WERI-Rb-1 (cell line): Measurements from ENCODE around the gene ATRIP.

ENCODE experiments used
- DNase-seq: peaks from one replicate; pipeline ENCODE4 v3.0.0-alpha.2; 2020
- H3K27ac ChIP-seq: fragments of 250-450 bp; sonication (Bioruptor Pico); 2 replicates; pipeline ENCODE4 v1.5.1; 2020; ENCODE audit warnings: mild to moderate bottlenecking, moderate library complexity
- H3K27me3 ChIP-seq: fragments of 250-450 bp; sonication (Bioruptor Pico); 2 replicates; pipeline ENCODE4 v1.5.1; 2021; ENCODE audit warnings: mild to moderate bottlenecking, low read depth, moderate library complexity; ENCODE audit not compliant: insufficient read depth, severe bottlenecking
- H3K36me3 ChIP-seq: fragments of 250-450 bp; sonication (Bioruptor Pico); 2 replicates; pipeline ENCODE4 v1.5.1; 2020; ENCODE audit warnings: mild to moderate bottlenecking, moderate library complexity
- H3K4me3 ChIP-seq: 2 replicates; pipeline ENCODE4 v1.5.1; 2011; ENCODE audit warnings: low read depth, mild to moderate bottlenecking, control low read depth, low read length
- H3K9me3 ChIP-seq: fragments of 250-450 bp; sonication (Bioruptor Pico); 2 replicates; pipeline ENCODE4 v1.5.1; 2021; ENCODE audit warnings: mild to moderate bottlenecking, moderate library complexity; ENCODE audit not compliant: severe bottlenecking
- CTCF ChIP-seq: IDR thresholded peaks from 2 replicates; pipeline ENCODE4 v1.5.1; 2011; ENCODE audit warnings: low read depth, mild to moderate bottlenecking, control low read depth, inconsistent platforms, low read length

Gene ATRIP

GRCh38 chr3:48410205-48411040, 36.1 kb upstream of the ATRIP start:
- Histone ChIP-seq H3K9me3 (no peaks in the 10 kb centered on the region), H3K36me3 (peaks cover 97% of the 10 kb centered on the region), H3K27me3 (no peaks in the 10 kb centered on the region), H3K27ac (no peak overlapping the region), H3K4me3 (no peak overlapping the region)
- DNase-seq = peak; percentile 5
- TF ChIP-seq CTCF = no peak

- peak; percentile 3 for DNase-seq
- H3K27me3 ChIP-seq = no peaks in the 10 kb centered on the region
- no peaks in the 10 kb centered on the region for H3K9me3 ChIP-seq
- no peak overlapping the region for H3K27ac ChIP-seq
- no peak for TF ChIP-seq CTCF
- no peak overlapping the region for H3K4me3 ChIP-seq
- peaks cover 99% of the 10 kb centered on the region for H3K36me3 ChIP-seq
Measured at GRCh38 chr3:48411041-48411588, 35.4 kb upstream of the ATRIP start.

DNA sequence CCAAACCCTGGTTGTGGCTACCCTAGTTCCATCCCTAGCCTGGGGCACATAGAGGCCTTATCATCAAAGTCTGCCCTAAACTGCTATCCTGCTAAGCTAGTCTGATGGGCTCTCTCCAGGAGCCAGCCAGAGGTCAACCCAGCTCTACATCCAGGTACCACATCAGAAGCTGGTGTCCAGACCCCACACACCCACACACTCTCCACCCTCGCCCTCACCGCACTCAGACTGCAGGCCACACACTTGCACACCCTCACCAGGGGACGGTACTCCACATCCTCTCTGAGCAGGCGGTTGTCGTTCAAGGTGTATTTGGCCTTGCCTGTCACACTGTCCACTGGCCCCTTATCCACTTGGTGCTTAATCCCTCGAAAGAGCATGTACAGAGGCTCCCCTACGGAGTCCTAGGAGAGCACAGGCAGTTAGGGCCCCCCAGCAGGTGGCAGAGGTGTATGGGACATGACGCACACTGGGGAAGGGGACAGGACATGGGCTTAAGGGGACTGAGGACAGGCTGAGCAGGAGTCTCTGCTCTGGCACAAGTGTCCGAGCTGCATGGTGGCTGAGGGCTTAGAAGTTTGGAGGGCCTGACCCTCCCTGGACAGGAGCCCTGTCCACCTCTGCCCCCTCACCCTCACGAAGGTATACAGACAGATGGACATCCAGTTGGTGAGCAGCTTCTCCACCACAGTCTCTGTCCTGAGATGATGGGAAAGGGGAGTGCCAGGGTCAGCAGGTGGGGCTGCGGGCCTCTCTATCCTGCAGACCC, 34.7 kb upstream of the ATRIP start:
- DNase-seq = no peak
- H3K36me3 ChIP-seq = peaks cover 99% of the 10 kb centered on the region
- H3K9me3 ChIP-seq = no peaks in the 10 kb centered on the region
- H3K27me3 ChIP-seq = no peaks in the 10 kb centered on the region
- H3K4me3 ChIP-seq = no peak overlapping the region
- H3K27ac ChIP-seq = no peak overlapping the region
- no peak for TF ChIP-seq CTCF

DNA sequence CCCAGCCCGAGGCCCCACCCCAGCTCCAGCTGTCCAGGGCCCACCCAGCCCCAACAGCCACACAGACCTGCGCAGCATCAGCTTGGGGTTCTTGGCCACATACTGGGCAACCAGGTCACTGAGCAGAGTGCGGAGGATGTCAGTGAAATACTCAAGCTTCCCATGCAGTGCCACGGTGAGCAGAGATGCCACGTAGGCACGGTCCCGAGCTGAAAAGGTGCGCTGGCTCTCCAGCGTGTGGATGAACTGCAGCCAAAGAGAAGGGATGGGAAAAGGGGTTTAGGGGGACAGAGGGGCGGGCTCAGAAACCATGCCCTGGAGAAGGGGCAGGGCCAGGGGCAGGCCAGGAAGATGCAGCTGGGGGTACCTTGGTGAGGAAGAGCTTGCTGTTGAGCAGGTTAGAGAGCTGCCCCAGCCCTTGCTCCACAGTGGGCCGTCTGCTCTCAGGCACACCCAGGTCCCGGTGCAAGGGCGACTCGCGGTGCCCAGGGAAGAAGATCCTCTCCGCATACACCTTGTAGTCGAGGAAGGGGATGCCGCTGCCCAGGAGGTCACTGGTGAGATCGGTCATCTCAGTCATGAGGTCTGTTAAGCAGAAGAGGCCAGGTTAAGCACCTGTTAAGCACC, 34.0 kb upstream of the ATRIP start:
- no peak for DNase-seq
- H3K27me3 ChIP-seq = no peaks in the 10 kb centered on the region
- peaks cover 99% of the 10 kb centered on the region for H3K36me3 ChIP-seq
- H3K4me3 ChIP-seq = no peak overlapping the region
- H3K9me3 ChIP-seq = no peaks in the 10 kb centered on the region
- H3K27ac ChIP-seq = no peak overlapping the region
- TF ChIP-seq CTCF = no peak

DNA sequence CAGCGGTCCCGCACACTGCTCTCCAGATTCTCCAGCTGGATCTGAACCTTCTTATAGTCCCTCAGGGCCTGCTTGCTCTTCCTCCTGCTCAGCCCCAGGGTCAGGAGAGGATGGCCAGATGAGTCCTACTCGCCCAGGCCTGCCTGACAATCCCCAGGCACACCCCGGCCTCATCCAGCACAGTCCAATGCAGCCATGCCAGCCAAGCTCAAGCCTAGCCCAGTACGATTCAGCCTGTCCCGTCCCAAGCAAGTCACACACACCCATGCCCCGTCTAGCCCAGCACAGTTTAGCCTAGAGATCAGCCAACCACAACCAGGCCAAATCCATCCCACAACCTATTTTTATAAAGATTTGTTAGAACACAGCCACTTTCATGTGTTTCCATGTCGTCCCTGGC, 33.5 kb upstream of the ATRIP start:
- Histone ChIP-seq H3K27me3 (no peaks in the 10 kb centered on the region), H3K36me3 (peaks cover 97% of the 10 kb centered on the region), H3K9me3 (no peaks in the 10 kb centered on the region), H3K4me3 (no peak overlapping the region), H3K27ac (no peak overlapping the region)
- no peak for TF ChIP-seq CTCF
- DNase-seq = no peak
